NCI-H2081 treated with DMSO at 0.1 percent for 48 hours (cell line): ENCODE results near the gene MIDN.
"Not testable (repeated sequence)": the region's sequence is repeated elsewhere in the genome, so short reads cannot be mapped to it uniquely, and the experiment has no call there.

Experiments
- DNase-seq: peaks from one replicate; lab custom pipeline; 2025; lab: John Stamatoyannopoulos, UW

MIDN gene

DNA sequence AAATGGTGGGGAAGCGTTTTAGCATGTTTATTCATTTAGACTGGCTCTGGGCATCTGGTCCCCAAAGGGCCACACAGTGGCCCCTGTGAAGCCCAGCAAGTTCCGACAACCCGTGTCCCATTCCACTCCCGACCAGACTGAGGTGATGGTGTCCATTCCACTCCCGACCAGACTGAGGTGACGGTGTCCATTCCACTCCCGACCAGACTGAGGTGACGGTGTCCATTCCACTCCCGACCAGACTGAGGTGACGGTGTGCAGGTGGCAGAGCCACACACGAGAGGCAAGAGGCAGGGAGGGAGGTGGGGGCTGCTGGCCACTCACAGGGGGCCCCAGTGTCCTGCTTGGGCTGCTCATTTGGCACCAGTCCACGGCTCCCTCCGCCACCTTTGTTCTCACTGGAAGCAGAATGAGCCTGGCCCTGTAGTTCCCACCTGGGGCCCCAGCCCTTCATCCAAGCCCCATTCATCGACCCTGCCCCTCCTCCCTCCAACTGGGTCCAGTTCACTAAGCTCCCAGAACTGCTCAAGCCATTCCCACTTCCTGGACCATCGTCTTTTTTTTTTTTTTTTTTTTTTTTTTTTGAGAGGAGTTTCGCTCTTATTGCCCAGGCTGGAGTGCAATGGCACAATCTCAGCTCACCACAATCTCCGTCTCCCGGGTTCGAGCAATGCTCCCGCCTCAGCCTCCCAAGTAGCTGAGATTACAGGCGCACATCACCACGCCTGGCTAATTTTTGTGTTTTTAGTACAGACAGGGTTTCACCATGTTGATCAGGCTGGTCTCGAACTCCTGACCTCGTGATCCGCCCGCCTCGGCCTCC is 1.9 kb upstream of the MIDN start:
- DNase-seq, result not testable (repeated sequence)

DNA sequence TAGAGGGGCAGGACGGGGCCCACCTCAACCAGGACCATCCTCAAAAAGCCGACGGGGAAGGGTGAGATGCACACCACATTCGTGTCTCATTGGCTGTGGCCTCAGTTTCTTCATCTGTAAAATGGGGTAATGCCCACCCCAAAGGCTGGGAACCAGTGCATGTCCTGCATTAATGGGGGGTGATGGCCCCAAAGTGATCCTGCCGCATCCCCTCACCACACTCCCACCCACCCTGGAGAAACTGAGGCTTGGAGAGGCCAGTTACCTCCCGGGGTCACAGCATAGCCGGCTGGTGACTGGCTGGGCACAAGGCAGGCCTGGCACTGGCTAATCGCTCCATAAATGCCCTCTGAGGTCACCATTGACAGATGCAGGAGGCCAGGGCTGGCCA is 640 bp upstream of the MIDN start:
- no peak for DNase-seq

DNA sequence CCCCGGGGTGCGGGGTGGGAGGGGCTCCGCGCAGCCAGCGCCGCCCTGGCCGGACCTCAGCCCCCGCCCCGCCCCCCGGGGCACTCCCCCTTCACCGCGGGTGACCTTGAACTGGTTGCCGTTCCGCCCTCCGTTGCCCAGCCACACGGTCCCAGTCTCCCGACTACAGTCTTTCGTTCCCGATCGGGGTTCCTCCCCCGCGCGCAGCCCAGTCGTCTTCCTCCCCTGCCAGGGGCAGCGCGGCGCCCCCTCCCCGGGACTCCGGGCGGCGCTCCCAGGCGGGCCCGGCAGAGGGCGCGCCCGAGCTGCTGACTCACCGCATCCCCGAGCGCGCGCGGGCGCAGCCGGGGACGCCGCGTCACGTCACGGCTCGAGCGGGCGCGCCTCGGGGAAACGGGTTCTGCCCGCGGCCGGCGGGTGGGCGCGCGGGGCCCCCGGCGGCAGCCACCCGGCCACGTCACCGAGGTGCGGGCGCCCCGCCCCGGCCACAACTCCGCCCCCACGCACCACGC is 459 bp downstream of the MIDN start:
- no peak for DNase-seq

DNA sequence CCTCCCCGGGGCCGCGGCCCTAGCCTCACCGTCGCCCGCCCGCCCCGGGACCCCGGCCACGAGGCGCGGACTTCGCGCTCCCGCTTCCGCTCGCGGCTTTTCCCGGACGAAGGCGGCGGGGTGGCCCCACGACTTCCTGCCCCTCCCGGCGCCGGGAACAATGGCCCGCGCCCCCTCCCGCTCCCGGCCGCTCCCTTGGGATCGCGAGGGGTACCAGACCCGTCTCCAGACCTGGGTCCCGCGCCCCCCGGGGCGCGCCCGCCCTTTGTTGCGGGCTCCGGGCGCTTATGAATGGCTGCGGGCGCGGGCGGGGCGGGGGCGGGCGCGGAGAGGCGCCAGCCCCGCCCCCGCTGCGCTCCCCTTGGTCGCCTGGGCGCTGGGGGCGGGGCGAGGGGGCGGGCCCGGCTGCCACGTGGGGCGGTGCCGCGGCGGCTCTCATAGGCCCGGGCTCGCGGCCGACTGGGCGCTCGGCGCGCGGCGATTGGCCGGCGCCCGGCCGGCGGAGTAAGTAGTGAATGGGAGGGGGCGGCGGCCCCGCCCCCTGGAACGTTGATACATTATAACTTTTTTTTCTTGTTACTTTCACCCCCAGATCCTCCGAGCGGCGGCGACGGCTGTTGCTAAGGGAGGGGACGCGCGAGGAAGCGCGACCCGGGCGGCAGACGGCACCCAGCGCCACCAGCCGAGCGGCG is 1.1 kb downstream of the MIDN start:
- DNase-seq, result peak; percentile 72

DNA sequence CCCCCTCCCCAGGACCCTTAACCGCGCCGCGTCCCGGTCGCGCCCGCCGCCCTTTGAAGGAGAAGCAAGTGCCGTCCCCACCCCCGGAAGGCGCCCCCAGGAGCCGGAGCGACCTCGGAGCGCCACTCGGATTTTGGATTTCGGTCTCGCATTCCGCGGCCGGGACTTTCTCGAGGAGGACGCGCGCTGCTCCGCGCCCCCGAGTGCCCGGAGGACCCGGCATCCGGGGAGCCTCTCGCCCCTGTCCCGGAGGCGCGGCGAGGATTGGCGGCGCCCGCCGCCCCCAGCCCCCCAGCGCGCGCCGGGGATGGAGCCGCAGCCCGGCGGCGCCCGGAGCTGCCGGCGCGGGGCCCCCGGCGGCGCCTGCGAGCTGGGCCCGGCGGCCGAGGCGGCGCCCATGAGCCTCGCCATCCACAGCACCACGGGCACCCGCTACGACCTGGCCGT is 1.6 kb downstream of the MIDN start:
- no peak for DNase-seq

DNA sequence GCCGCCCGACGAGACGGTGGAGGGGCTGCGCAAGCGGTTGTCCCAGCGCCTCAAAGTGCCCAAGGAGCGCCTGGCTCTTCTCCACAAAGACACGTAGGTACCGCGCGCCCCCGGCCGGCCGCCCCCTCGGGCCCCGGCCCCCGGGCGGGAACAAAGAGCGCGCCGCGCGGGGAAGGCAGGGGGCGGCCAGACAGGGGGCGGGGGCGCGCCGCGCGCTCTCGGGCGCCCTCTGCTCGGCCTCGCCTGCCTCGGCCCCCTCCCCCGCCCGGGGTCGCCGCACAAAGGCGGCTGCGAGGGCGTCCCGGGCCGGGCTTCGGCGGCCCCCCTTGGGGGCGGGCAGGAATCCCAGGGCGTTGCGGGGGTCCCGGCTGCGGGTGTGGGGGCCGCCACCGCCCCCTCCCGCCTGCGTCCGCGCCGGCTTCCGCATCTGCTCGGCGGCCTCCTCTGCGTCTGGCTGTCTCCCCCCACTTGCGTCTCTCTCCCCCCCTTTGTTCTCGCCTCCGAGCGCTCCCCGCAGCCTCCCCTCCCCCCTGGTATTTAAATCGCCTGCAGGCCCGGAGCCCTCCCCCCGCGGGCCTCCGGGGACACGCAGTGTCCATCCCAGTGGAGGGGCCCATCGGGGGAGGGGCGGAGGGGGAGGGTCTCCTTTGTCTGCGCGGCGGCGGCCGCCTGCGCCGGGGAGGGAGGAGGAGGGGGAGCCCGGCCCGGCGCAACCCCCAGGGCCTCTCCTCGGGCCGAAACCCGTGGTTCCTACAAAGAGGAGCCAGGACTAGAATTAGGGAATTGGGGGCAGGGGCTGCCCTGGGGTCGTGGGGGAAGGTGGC is 2.3 kb downstream of the MIDN start:
- no peak for DNase-seq

DNA sequence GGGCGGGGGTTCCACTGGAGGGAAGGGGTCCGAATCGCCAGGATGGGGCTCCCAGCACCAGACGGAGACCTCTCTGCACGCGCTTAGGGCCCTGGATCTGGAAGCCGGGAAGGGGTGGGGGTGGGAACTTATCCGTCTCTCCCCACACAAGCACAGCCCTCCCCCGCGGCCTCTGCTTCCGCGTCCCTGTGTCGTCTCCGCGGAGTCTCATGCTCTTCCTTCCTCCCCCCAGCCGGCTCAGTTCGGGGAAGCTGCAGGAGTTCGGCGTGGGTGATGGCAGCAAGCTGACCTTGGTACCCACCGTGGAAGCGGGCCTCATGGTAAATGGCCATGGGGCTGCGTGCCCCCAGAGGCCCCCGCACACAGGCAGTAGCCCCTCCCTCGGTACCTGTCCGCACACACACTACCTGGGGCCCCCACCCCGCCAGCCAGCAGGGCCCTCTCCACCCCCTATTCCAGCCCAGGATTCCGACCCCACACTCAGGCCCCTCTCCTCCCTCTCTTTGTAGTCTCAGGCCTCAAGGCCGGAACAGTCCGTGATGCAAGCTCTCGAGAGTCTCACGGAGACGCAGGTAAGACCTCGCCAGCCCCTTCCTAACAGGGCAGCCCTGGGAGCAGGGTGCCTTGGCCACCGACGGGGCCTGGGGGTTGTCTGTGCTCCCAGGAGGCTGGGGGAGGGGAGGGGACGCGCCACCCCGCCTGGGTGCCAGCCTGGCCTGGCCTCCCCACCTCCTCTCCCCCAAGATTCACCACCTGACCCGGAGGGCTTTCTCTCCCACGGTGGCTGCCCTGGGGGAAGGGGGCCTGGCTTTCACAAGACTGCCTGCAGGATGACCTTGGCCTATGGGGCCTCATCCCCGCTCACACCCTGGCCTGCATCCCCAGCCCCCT is 3.2 kb downstream of the MIDN start:
- no peak for DNase-seq

DNA sequence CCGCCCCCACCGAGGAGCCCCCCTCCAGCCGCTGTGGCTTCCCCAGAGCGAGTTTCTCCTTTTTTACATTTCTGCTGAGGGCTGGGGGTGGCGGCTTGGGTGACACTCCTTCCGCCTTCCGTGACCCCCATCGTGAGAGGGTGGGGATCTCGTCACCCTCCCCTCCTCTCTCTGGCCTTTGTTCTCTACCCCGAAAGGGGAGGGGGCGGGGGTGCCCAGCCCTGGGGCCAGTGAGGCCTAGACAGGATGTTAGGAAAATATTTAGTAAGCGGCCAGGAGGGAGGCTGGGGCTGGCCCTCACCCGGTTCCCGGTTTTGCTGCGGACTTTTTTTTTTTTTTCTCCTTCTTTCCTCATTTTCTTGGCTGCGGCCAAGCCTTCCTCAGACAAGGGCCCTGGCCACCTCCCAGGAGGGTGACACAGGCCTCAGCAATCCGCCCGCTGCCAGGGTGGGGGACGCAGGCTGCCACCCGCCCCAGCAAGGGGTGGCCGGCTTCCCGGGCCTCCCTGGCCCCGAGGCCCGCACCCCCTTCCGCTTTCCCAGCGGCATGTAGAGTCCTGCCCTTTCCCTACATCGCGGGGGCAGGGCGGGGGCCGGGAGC is 3.9 kb downstream of the MIDN start:
- DNase-seq, result no peak

DNA sequence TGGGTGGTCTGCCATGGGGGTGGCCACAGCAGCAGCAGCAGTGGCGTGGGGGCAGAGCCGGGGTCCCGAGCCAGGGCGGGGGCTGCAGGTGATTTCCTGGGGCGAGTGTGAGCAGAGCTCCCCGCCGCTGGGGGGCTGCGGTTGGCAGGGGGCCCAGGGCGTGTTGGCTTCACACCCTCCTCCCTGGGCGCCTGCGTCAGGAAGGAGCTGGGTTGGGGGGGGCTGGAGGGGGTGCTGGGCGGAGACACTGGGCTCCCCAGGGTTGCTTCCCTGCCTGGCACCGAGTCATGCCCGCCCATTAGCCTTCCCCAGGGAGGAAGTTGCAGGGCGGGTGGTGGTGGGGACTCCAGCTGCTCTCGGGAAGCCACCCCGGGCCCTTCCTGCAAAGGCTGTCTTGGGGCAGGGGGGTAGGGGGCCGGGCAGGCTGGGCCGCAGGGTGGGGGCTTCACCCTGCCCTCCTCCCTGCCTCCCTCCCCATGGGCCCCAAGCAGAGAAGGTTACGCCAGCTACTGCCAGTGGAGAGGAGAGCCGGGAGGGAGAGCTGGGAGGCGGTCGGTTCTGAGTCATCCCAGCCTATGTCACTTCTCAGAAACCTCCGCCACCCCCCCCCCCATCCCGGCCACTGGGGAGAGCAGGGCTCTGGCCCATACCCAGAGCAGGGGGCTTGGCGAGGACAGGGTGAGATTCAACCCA is 4.6 kb downstream of the MIDN start:
- peak; percentile 37 for DNase-seq

- DNase-seq, result no peak
These were observed 5.2 kb downstream of the MIDN start for GRCh38 chr19:1253514-1254080.

DNA sequence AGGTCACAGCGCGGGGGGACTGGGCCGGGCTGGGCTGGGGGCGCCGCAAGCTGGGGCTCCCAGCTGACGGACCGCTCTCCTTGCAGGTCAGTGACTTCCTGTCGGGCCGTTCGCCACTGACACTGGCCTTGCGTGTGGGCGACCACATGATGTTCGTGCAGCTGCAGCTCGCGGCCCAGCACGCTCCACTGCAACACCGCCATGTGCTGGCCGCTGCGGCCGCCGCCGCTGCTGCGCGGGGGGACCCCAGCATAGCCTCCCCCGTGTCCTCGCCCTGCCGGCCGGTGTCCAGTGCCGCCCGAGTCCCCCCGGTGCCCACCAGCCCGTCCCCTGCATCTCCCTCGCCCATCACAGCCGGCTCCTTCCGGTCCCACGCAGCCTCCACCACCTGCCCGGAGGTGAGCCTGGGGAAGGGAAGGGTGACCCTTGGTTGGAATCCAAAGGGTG is 5.7 kb downstream of the MIDN start:
- DNase-seq, result no peak

GRCh38 chr19:1254530-1255185 is 6.3 kb downstream of the MIDN start:
- no peak for DNase-seq

DNA sequence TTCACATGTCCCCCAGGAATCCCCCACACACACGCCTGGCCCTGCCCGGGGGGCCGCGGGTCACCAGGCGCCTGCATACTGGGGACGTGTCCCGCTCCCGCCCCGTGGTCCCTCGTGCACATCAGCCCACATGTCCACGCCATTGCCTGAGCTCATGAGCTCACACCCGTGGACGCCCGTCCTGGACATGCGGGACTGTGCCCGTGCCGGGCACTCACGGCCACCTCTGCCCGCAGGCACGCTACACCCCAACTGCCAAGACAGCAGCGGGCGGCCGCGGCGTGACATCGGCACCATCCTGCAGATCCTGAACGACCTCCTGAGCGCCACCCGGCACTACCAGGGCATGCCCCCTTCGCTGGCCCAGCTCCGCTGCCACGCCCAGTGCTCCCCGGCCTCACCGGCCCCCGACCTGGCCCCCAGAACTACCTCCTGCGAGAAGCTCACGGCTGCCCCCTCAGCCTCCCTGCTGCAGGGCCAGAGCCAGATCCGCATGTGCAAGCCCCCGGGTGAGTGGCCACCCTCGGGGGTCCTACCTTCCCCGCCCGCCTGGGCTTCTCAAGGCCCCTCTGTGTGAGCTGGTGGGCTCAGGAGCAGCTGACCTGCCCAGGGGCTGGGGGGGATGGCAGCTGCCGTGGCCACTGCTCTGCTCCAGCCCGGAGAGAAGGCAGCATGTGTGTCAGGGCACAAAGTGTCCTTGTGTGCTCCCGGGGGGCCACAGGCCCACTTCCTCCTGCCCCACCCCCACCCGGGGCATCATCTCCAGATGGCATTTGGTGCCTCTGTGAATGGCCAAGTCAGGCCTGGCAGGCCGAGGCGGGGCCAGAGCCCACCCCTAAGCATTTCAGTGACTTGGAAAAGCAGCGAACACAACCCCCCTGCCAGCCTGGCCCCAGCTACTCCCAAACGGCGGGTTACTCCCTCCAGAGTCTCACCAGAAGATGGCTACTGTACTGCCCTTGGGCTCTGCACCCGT is 7.1 kb downstream of the MIDN start:
- DNase-seq, result no peak

- no peak for DNase-seq
These were observed 8.5 kb downstream of the MIDN start for GRCh38 chr19:1256646-1257474.

DNA sequence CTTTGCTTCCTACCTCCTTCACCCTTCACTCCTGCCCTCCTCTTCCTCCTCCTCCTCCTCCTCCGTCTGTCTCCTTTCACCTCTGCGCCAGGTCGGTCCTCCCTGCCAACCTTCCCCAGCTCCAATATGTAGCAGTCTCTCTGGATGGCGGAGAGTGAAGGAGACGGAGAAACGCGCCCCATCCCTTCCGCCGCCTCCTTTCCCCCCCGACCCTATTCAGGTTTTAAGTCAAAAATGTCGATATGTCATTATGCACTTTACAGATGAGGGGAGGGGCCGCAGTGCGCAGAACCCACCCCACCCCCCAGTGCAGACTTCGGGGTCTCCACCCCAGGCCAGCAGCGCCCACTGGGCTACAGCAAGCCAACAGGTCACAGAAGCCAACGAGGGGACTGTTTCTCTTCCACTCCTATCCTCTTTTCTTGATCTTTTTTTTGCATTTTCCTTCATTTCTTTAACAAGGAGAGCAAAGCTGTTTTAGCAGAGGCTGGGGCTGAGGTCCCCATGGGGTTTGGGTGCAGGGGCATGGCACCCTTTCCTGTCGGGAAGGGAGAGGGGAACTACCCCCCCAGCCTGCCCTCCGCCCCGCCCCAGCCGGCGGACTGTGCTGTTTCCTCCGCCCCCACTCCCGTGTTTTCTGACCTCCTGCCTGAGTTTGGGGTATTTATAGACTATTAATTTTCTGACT is 9.2 kb downstream of the MIDN start:
- no peak for DNase-seq

DNA sequence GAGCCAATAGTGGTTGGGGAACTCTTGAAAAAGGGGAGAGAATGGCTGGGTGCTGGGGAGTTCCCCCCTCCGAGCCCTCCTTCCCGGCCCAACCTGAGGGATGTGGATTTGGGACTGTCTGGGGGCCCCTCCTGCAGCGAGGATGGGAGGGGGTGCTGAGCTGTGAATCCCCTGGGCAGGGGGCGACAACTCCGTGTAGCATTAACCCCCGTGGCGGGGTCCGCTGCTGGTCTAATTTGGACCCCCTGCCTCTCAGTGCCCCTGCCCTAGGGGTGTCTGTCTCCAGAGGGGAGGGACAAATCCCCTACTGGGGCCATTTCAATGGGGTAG is 9.7 kb downstream of the MIDN start:
- no peak for DNase-seq

DNA sequence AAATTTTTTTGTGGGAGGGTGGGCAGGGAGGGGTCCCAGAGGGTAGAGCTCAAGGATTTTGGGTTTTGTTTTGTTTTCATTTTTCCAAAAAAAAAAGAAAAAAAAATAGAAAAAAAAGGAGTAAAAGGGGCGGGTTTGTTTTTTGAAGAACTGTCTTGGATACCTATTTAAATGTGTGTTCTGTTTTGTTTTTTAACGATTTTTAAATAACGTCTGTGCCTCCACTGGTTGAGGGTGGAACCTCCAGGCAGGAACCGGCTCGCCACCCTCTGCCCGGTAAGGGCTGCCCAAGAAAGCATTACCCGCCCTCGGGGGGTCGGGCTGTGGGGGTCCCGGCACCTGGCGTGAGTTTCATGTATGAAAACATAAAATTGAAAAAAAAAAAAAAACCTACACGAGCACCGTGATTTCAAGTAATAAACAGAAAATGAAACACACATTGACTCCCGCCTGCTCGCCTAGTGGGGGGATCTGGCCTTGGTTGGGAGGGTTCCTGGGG is 10.4 kb downstream of the MIDN start:
- no peak for DNase-seq
